Stimulated activated CD8-positive, alpha-beta memory T cell treated with anti-CD3 and anti-CD28 coated beads, Interleukin-4, amount 100 ng/mL, for 24 hours (primary cell): ENCODE measurements around the gene IL13RA1.
"Not testable (repeated sequence)": the region's sequence is repeated elsewhere in the genome, so short reads cannot be mapped to it uniquely, and the experiment has no call there.

Experiments used
- DNase-seq: peaks from one replicate; pipeline ENCODE4 v3.0.0-alpha.2; 2020; ENCODE audit warnings: low read depth

Gene IL13RA1

DNA sequence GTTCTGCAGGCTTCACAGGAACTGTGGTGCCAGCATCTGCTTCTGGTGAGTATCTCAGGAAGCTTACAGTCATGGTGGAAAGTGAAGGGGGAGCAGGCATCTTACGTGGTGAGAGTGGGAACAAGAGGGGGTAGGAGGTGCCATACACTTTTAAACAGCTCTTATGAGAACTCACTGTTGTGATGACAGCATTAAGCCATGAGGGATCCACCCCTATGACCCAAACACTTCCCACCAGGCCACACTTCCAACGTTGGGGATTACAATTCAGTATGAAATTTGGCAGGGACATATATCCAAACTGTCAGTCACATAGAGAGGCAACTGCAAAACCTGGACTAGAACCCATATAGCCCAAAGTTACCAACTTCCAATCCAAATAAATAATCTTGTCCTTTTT, 53.1 kb downstream of the IL13RA1 start:
- no peak for DNase-seq

DNA sequence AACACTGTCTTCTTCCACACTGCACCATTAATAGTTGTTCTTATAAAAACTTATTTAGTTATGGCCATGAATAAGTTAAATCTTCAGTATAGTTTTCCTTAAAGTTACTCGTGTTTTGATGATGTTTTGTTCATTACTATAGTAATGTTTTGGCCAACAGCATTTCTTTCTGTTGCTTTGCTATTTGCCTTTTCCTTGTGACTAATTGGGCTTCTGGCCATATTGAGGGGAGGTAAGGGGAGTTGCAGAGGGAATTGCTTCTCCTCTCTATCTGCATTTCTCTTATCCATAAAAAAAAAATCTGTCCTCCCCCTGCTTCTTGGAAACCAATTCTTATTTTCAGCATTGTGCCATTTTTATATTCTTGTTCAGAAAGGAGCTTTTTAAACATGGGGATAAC, 53.5 kb downstream of the IL13RA1 start:
- no peak for DNase-seq

DNA sequence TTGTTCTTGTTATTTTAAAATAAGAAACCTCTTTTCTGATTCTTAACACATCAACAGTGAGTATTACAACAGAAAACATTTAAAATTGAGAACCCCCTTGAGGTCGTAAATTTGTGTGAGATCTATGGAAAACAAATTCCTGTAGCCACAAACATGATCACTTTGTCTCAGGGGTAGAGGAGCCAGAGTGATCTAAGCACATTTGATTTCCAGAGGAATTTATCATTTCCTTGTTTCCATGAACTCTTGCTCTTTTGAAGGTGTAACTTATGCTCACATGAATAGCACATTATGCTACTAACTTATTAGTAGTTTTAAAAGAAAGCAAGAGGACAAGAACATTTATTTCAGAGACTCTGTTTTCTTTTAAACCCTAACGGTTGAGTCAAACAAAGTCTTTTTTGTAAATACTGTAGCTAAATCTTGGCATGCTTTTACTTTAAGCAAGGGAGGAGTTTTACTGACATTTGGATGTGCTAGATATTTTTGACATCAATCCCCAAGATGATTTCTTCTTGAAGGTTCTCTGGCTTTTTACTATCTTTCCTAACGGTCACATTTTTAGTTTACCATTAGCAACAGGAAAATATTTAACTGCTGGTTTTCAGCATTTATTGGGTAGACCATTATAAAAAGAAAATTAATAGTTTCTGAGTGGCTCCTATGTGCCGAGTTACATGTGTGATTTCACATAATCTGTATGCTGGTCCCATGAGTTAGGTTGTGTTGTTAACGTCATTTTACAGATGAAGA, 68.3 kb downstream of the IL13RA1 start:
- no peak for DNase-seq

DNA sequence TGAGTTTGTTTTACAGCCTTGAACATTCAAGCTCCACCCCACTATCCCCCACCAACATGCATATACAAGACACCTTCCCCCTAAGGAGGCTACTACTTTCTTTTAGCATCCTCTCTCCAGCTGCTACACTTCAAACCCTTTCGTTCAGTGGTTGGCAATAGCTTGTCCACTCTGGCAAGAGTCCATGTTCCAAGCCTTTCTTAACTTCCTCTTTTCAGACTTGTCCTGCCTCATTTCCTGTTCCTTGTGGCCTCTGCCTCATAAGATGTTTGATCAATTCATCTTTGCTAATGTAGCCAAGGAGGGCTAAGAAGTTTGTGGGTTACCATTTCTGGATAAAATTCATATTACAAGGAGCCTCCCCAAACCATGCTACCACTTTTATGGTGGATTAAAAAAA, 75.5 kb downstream of the IL13RA1 start:
- DNase-seq: no peak

DNA sequence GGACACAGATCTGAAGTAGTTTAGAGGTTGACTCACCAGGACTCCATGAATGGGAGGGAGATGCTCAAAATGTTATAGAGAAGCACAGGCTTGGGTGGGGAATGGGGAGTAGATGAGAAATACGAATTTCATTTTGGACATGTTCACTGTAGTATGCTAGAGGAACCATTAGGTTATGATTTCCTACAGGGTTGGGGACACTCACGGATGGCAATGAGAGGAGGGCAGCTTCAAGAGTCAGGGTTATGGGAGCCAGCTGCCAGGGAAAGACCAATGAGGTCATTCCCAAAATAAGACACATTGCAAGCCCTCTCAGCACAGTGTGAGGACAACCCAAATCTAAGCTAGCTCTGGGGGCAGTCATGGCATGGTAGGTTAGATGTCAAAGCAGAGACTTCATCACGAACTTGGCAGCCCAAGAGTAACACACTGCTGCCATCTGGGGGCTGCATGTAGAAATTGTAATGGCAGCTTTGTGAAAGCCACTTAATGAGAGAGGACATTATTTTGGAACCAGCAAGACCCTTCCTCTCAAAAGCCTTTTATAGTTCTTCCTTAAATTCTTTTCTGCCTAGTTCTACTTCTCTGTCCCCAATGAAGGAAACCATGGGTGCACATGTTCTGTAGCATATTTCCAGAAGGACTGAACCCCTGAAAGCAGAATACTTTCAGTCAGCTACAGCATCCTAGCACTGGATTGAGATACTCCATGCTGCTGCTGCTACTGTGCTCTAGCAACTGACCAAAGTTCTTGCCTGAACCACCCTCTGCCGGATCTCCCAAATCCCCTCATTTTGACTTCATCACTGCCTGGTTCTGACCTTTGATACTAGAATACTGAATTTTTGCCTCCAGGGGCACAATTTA, 80.0 kb downstream of the IL13RA1 start:
- peak; percentile 13 for DNase-seq

DNA sequence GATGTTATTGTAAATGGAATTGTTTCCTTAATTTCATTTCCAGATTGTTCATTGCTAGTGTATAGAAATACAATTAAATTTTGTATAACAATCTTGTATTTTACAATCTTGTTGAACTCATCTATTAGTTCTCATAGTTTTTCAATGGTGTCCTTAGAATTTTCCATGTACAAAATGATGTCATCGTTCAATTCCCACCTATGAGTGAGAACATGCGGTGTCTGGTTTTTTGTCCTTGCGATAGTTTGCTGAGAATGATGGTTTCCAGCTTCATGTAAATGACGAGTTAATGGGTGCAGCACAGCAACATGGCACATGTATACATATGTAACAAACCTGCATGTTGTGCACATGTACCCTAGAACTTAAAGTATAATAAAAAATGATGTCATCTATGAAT, 89.9 kb downstream of the IL13RA1 start:
- not testable (repeated sequence) for DNase-seq

DNA sequence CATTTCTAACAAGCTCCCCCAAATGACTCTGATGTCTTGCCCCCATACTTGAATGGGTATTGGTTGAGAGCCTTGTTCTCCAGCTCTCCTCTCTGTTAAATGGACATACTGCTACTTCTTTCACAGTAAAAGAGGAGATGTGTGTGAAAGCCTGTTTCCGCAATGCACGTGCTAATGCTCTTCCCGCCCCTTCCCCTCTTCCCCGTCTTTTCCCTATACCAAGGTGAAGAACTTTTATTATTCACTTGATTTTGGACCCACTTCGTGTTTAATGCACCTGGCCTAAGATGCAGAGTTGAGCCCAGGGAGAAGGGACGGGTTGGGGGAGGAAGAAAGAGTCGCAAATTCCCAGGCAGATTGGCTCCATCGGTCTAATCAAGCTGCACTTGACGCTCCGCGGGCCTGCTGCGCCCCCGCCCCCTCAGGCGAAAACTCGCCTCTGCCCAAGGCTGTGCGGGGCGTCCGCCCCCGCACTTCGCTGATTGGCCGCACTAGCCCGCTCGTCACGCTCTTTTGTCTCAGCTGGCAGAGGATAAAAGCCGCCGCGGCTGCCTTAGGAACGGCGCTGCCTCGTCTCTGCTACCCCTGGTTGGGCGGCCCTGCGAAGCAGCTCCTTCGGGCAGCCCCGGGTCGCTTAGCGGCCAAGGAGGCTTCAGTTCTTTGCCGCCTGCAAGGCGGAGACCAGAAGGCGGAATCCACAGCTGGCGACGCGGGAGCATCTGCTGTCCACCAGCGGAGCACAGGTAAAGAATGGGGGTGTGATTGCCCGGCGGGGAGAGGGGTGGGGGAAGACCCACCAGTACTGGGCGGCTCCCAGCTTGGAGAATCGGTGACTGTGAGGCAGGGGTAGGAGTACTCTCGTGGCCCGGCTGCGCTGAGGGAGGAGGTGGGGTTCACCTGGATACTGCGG, 96.1 kb downstream of the IL13RA1 start, which contains the start of gene ZCCHC12:
Gene ZCCHC12, plus strand, starts transcription at position 562 of the 910 bp plus-strand sequence. CDS start 1,421 bp downstream, outside the sequence.
- peak; percentile 8 for DNase-seq

DNA sequence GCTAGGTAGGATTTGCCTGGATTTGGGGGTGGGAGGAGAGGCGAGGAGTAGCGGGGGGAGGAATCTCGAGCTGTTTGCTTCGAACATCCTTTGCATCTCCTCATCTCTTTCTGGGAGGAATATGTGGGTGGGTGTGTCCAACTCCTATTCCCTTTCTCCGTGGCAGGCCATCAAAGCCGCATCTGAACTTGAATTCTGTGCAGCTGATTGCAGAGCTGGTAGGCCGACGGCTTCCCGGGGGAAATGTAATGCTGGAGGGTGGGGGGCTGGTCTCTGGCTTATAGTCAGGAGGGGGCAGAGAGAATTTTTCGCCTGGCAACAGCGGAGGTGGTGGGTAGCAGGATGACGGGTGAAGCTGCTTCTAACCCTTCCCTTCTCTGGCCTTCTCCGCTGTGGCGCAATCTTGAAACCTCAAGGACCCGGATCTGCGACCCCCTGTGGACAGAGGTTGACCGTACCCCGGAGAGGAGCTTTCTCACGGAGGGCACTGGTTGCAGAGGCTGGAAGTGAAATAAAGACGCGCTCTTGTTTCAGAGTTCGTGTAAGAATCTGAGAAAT, 96.8 kb downstream of the IL13RA1 start:
- DNase-seq: no peak

DNA sequence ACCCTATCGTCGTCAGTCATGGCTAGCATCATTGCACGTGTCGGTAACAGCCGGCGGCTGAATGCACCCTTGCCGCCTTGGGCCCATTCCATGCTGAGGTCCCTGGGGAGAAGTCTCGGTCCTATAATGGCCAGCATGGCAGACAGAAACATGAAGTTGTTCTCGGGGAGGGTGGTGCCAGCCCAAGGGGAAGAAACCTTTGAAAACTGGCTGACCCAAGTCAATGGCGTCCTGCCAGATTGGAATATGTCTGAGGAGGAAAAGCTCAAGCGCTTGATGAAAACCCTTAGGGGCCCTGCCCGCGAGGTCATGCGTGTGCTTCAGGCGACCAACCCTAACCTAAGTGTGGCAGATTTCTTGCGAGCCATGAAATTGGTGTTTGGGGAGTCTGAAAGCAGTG, 97.8 kb downstream of the IL13RA1 start:
- DNase-seq: no peak

DNA sequence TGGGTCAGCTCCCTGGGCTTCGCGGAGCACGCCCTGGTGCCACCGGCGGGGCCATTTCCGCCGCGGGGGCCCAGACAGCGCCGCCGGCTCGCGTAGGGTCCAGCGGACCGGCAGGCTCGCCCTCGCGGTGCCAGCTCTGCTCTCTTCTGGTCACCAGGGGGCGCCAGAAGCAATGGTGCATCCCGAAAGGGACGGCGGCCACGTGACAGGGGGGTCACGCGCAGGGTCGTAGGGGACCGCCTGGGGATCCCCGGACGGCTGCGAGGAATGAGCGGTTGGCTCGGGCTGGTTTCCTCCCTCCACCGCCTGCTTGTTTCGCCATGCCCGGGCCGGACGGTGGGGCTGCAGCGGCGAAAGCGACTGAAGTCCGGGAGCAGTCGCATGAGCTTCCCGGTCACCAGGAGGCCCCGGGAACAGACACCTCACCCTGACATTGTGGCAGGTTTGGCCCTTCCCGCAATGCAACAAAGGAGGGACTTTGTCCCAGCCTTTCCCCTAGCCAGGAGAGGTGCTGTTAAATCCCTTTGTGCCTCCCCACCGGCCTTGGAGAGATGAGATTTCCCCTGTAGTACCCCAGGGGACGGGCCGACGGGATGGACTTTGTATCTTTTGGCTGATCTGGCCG, 112.0 kb downstream of the IL13RA1 start:
- peak; percentile 57 for DNase-seq
